GM13976 (cell line): ENCODE measurements around the gene ATP8B4.

ENCODE experiments used
- DNase-seq: peaks from one replicate; pipeline ENCODE4 v3.0.0; 2012; ENCODE audit warnings: low spot score
- in situ Hi-C: fragments of 300-500 bp; cut with MboI; formaldehyde crosslinking; loops from one replicate; pipeline ENCODE4 v1.12.0; 2022; ENCODE audit warnings: low sequenced_read_pairs, mixed read lengths, inconsistent platforms; ENCODE audit not compliant: unreplicated experiment
- TF ChIP-seq, protein P1 (sequence below): IDR thresholded peaks from 2 replicates; pipeline ENCODE4 v1.5.1; 2012; ENCODE audit warnings: borderline replicate concordance, mild to moderate bottlenecking; ENCODE audit not compliant: insufficient read depth; ENCODE audit errors: extremely low read depth, missing control alignments, control extremely low read depth

Gene ATP8B4

DNA sequence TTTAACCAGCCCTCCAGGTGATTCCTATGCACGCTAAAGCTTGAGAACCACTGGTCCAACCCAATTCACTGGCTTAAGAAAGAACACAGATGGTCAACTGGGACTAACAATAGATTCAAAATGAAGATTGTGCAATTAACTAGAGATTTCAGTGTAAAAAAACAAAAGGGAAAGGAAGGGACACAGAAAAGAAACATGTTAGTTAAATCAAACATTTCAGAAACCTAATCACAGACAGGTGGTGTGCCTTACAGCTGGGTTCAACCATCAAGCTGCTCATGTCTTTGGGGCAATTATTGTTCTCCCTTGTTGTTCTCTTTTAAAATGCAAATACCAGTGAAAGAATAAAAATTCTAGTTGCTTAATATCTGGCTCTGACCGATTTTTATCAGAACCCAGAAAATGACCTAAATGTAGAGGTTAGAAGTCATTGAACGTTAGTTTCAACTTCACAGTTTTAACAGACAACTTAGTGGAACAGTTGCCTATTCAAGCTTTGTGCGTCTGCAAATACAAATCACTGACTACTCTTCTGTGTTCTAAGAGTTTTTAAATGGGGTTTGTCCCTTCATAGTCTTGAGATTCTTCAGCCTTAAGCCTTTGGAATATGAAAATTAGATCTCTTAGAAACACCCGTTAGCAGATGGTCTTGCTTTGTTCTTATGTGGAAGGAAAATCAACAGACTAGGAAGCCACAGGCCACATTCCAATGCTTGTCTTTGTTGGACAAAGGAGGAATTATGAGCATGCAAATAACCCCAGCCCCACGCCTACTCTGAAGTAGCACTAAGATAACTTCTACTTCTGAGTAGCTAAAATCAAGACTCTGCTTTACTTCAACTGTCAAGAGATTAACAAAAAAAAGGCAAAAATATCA, 223.4 kb downstream of the ATP8B4 start:
- DNase-seq: no peak
- TF ChIP-seq, protein P1, sequence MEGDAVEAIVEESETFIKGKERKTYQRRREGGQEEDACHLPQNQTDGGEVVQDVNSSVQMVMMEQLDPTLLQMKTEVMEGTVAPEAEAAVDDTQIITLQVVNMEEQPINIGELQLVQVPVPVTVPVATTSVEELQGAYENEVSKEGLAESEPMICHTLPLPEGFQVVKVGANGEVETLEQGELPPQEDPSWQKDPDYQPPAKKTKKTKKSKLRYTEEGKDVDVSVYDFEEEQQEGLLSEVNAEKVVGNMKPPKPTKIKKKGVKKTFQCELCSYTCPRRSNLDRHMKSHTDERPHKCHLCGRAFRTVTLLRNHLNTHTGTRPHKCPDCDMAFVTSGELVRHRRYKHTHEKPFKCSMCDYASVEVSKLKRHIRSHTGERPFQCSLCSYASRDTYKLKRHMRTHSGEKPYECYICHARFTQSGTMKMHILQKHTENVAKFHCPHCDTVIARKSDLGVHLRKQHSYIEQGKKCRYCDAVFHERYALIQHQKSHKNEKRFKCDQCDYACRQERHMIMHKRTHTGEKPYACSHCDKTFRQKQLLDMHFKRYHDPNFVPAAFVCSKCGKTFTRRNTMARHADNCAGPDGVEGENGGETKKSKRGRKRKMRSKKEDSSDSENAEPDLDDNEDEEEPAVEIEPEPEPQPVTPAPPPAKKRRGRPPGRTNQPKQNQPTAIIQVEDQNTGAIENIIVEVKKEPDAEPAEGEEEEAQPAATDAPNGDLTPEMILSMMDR: no peak
- in situ Hi-C loops: no loop called here

DNA sequence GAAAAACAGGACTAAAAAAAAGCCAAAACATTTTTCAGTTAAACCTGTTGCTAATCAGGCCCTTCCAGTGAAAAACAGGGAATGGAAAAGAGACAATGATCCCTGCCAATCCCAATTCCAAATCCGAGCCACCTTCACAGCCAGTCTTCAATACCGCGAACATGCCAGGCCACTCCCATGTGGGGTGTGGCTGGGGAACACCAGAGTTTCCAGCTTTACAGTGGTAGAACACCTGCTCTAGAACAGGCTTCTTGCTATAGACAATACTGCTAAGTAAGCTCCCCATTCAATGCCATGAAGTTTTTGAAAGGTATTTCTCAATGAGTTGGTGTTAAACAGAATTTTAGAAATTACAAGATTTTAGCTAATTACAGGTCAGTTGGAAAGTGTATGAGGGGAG, 228.3 kb downstream of the ATP8B4 start:
- in situ Hi-C loops: no loop called here
- TF ChIP-seq, protein P1: no peak
- DNase-seq: no peak

GRCh38 chr15:49889536-49889935, 229.5 kb downstream of the ATP8B4 start:
- TF ChIP-seq, protein P1: no peak
- in situ Hi-C loops: no loop called here

DNA sequence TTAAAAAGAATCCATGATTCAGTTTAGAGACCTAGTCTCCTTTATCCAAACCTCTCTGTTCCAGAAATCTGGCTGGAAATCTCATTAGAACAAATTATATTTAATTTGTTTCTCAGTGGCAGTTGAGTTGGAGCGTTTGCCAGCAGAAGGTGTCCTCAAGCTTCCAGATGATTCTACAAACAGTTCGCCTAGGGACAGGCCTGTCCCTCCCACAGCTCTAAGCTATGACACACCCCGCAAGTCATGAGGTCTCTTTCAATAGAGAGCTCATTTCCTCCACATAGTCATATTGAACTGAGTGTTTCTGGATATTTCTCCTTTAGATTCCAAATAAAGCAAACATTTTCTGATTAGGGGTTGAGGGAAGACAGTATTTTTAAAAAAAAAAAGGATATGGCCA, 230.3 kb downstream of the ATP8B4 start:
- TF ChIP-seq, protein P1: no peak
- in situ Hi-C loops: no loop called here
- DNase-seq: no peak

More at GRCh38 chr15:49889536-49889935, 229.5 kb downstream of the ATP8B4 start:
- DNase-seq: no peak

- in situ Hi-C loops: no loop called here
- DNase-seq: no peak
- TF ChIP-seq, protein P1: no peak
These were observed 230.7 kb downstream of the ATP8B4 start for GRCh38 chr15:49888323-49888693.

- TF ChIP-seq, protein P1: no peak
- DNase-seq: no peak
- in situ Hi-C loops: no loop called here
These were observed 231.2 kb downstream of the ATP8B4 start for GRCh38 chr15:49887659-49888322.
